Measurements from ENCODE around the gene EVA1A.

- TF ChIP-seq POLR2A (IDR thresholded peaks at IDR 0.05) (no peak), CTCF (IDR thresholded peaks at IDR 0.05 in 4 of 5, conservative IDR thresholded peaks at IDR 0.05 in 1 of 5) (no peak)
These were observed 84.0 kb downstream of the EVA1A start for GRCh38 chr2:75476761-75477160.
